ENCODE results near the gene RHBDD2.
"Not testable (repeated sequence)": the region's sequence is repeated elsewhere in the genome, so short reads cannot be mapped to it uniquely, and the experiment has no call there.

Gene RHBDD2

GRCh38 chr7:75878769-75879611 is at the start of gene RHBDD2:
TSS of gene RHBDD2 (plus strand) at chr7:75879034. CDS start at chr7:75879083, 49 bp downstream.
- DNase-seq: peak; percentile 97

DNA sequence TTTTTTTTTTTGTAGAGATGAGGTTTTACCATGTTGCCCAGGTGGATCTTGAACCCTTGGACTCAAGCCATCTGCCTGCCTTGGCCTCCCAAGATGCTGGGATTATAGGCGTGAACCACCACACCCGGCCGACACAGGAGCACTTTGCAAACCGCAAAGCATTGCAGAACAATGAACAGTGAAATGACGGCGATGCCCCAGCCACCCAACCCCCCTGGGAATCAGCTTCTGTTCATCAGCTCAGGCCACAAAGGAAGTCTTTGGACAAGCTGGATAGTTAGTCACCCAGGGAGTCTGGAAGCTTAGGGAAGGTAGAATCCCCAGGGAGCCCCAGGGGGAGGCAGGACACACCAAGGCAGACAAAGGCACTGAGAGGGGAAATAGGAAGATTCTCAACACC is 49.2 kb upstream of the RHBDD2 start:
- DNase-seq: not testable (repeated sequence)

DNA sequence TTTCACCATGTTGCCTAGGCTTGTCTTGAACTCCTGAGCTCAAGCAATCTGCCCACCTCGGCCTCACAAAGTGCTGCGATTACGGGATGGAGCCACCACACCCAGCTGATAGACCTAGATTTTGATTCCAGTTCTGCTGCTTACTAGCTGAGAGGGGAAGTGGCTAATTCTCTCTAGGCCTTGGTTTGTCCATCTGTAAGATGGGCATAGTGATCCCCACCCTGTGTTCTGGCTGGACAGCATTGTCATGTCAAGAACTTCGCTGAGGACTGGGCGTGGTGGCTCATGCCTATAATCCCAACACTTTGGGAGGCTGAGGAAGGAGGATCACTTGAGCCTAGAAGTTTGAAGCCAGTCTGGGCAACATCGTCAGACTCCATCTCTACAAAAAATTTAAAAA is 47.9 kb upstream of the RHBDD2 start:
- no peak for DNase-seq

GRCh38 chr7:75833662-75834061 is 45.2 kb upstream of the RHBDD2 start:
- DNase-seq: not testable (repeated sequence)

GRCh38 chr7:75835688-75836285 is 43.0 kb upstream of the RHBDD2 start:
- no peak for DNase-seq

DNA sequence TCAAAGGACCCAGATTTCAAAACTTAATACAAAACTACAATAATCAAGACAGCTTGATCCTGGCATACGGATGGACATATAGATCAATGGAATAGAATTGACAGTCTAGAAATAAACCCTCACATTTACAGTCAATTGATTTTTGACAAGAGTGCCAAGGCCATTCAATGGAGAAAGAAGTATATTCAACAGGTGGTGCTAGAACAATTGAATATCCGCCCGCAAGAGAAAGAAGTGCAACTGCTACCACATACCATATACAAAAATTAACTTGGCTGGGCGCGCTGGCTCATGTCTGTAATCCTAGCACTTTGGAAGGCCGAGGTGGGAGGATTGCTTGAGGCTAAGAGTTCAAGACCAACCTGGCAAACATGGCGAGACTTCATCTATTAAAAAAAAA is 42.0 kb upstream of the RHBDD2 start:
- no peak for DNase-seq

GRCh38 chr7:75838281-75838930 is 40.4 kb upstream of the RHBDD2 start:
- not testable (repeated sequence) for DNase-seq

DNA sequence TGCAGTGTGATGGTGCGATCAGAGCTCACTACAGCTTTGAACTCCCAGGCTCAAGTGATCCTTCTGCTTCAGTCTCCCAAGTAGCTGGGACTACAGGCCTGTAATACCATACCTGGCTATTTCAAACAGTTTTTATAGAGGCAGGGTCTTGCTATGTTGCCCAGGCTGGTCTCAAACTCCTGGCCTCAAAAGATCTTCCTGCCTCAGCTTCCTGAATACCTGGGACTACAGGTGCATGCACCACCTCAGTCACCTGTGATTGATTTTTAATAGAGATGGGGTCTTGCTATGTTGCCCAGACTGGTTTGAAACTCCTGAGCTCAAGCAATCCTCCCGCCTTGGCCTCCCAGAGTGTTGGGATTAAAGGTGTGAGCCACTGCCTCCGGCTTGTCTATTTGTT is 38.8 kb upstream of the RHBDD2 start:
- DNase-seq: no peak

DNA sequence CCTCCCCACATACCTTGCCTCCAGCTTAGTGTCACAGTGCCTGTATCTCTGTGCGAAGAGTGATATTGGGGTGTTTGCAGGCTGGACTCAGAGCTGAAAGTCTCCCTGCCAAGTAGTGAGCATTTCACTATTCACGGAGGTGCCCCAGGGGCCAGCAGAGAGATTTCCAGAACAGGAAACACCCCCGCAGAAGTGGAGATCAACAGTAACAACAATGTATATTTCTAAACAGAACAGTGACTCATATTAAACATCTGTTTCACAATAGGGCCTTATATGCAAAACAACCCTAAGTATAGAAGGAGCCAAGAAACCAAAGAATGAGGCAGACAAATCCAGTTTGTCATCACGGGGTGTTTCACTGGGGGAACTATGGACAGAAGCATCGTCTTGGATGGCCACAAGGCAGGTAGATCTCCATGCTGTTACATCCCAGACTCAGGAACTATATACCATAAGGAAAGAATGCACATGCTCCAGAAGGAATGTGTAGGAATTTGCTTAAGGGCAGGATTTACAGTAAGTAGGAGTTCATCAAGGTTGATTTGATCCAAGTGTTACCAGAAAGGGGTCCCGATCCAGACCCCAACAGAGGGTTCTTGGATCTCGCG is 35.9 kb upstream of the RHBDD2 start:
- no peak for DNase-seq

- DNase-seq: no peak
Observed at GRCh38 chr7:75843613-75844116, 35.2 kb upstream of the RHBDD2 start.

GRCh38 chr7:75844158-75844557 is 34.7 kb upstream of the RHBDD2 start:
- no peak for DNase-seq

- not testable (repeated sequence) for DNase-seq
Observed at GRCh38 chr7:75845132-75845531, 33.7 kb upstream of the RHBDD2 start.

DNA sequence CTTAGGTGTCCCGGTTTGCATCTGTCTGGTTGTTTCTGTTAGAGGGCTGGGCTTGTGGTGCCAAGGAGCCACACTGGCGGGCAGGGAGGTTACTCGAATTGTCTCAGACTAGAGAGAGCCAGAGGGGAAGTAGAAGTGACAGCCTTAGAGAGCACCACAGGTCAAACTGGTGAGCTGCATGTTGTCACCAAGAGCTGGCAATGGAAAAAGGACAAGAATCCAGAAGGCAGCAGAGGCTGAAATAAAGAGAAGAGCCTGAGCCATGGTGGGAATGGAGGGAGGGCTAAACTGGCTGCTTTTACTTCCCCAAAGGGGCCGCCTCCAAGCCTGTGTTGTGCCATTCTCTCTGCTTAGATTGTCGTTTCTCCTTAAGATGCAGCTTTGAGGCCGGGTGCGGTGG is 31.1 kb upstream of the RHBDD2 start:
- no peak for DNase-seq

DNA sequence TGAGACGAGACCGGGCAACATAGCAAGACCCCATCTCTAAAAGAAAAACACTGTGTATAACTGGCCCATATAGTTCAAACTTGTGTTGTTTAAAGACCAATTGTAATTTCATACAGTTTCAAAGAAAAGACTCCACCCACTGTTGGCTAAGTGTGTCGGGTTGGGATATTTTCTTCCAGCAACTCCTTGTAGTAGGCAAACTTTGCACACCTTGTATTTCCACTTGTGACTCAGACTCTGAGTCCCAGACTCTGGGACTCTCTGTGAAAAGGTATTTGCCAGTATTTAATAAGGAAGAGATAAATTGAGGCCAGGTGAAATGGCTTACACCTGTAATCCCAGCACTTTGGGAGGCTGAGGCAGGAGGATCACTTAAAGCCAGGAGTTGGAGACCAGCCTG is 29.3 kb upstream of the RHBDD2 start:
- no peak for DNase-seq

DNA sequence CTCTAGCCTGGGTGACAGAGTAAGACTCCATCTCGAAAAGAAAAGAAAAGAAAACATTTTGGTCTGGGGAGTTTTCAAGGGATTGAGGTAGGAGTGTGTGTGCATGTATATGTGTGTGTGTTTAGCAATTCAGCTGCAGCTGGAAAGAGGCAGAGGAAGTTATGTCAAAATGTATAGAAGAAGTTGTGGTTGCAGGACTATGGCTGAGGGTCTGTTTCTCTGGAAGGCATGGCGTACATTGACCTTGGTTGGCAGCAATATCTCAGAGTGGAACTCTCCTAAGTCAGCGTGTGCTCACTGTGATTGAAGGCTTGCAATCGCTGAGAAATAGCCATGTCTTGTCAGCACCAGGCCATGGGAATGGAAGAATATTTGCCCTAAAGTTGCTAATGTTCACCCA is 28.6 kb upstream of the RHBDD2 start:
- DNase-seq: no peak

GRCh38 chr7:75854233-75854632 is 24.6 kb upstream of the RHBDD2 start:
- no peak for DNase-seq

GRCh38 chr7:75854813-75855345 is 24.0 kb upstream of the RHBDD2 start:
- DNase-seq: not testable (repeated sequence)

DNA sequence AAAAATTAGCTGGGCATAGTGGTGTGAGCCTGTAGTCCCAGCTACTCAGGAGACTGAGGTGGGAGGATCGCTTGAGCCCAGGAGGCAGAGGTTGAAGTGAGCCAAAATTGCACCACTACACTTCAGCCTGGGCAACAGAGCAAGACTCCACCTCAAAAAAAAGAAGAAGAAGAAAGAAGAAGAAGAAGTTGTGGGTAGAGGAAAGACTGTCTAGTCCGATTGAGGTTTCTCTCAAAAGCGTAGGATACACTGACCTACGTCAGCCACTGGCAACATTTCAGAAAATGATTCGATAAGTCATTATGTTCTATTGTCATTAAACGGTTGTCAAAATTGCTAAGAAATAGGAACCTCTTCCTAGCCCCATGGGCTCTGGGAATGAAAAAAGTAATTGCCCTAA is 22.3 kb upstream of the RHBDD2 start:
- no peak for DNase-seq

DNA sequence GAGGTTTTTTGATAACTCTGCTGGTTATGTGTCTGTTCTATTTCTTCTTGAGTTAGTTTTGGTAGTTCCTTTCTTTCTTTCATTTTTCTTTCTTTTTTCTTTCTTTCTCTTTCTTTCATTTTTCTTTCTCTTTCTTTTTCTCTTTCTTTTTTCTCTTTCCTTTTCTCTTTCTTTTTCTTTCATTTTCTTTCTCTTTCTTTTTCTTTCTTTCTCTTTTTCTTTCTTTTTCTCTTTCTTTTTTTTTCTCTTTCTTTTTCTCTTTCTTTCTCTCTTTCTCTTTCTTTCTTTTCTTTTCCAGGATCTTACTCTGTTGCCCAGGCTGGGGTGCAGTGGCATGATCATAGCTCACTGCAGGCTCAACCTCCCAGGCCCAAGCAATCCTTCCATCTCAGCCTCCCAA is 20.4 kb upstream of the RHBDD2 start:
- DNase-seq: no peak

DNA sequence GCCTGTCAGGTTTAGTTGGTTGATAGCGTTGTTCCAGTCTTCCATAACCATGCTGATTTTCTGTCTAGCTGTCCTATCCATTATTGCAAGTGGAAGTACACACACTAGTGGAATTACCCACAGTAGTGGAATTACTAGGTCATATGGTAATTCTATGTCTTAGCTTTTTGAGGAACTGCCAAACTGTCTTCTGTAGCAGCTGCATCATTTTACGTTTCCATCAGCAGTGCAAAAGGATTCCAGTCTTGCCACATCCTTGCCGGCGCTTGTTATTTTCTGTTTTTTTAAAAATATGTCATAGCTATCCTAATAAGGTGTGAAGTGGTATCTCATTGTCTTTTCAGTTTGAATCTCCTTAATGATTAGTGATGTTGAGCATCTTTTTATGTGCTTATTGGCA is 17.2 kb upstream of the RHBDD2 start:
- peak; percentile 19 for DNase-seq

DNA sequence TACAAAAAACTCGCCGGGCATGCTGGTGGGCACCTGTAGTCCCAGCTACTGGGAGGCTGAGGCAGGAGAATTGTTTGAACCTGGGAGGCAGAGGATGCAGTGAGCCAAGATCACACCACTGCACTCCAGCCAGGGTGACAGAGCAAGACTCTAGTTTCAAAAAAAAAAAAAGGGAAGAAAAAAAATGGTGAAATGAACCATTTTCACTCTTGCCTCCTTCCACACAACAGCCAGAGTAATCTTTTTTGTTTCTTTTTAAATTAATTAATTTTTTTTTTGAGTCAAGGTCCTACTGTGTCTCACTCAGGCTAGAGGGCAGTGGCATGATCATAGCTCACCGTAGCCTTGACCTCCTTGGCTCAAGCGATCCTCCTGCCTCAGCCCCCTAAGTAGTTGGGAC is 14.6 kb upstream of the RHBDD2 start:
- DNase-seq: not testable (repeated sequence)

- no peak for DNase-seq
Observed at GRCh38 chr7:75866114-75866488, 12.7 kb upstream of the RHBDD2 start.
